HG03108 (cell line): Measurements from ENCODE around the gene WBP11.

Experiments
- ATAC-seq: cut with Tn5 transposase; IDR thresholded peaks from one replicate; pipeline ENCODE4 v1.9.1; 2021; ENCODE audit warnings: moderate library complexity; ENCODE audit not compliant: unreplicated experiment

WBP11 gene

GRCh38 chr12:14803011-14803829 lies at the start of gene WBP11, which contains the start of gene C12orf60:
WBP11 (minus strand) TSS chr12:14803478; CDS start chr12:14801383, 2,095 bp downstream.
C12orf60 (plus strand) TSS chr12:14803670; CDS start chr12:14822936, 19,266 bp downstream.
- peak; percentile 99 for ATAC-seq

GRCh38 chr12:14852880-14853279 lies 49.6 kb upstream of the WBP11 start:
- no peak for ATAC-seq

GRCh38 chr12:14850929-14851663 lies 47.8 kb upstream of the WBP11 start:
- ATAC-seq, result peak; percentile 62

GRCh38 chr12:14849661-14850060 lies 46.4 kb upstream of the WBP11 start:
- no peak for ATAC-seq

- ATAC-seq, result no peak
These were observed 43.8 kb upstream of the WBP11 start for GRCh38 chr12:14846876-14847580.

GRCh38 chr12:14846042-14846587 lies 42.8 kb upstream of the WBP11 start:
- ATAC-seq, result no peak

GRCh38 chr12:14845350-14845750 lies 42.1 kb upstream of the WBP11 start:
- ATAC-seq, result no peak

GRCh38 chr12:14844401-14844800 lies 41.1 kb upstream of the WBP11 start:
- ATAC-seq, result no peak

- ATAC-seq, result no peak
These were observed 40.2 kb upstream of the WBP11 start, which contains the start of gene ART4 for GRCh38 chr12:14843425-14843887. ART4 (minus strand) TSS chr12:14843526; CDS start chr12:14843113, 413 bp downstream.

GRCh38 chr12:14842315-14842714 lies 39.0 kb upstream of the WBP11 start:
- no peak for ATAC-seq

- no peak for ATAC-seq
These were observed 38.5 kb upstream of the WBP11 start for GRCh38 chr12:14841761-14842160.

GRCh38 chr12:14840616-14841015 lies 37.3 kb upstream of the WBP11 start:
- ATAC-seq, result no peak

- no peak for ATAC-seq
These were observed 36.0 kb upstream of the WBP11 start for GRCh38 chr12:14839262-14839661.

GRCh38 chr12:14836336-14837210 lies 33.3 kb upstream of the WBP11 start:
- no peak for ATAC-seq

- ATAC-seq, result no peak
These were observed 31.2 kb upstream of the WBP11 start for GRCh38 chr12:14834509-14834908.

- no peak for ATAC-seq
These were observed 30.7 kb upstream of the WBP11 start for GRCh38 chr12:14833952-14834351.

GRCh38 chr12:14833336-14833735 lies 30.1 kb upstream of the WBP11 start:
- ATAC-seq, result no peak

GRCh38 chr12:14828892-14829291 lies 25.6 kb upstream of the WBP11 start:
- ATAC-seq, result no peak

- no peak for ATAC-seq
These were observed 23.8 kb upstream of the WBP11 start for GRCh38 chr12:14827043-14827442.

GRCh38 chr12:14826491-14826890 lies 23.2 kb upstream of the WBP11 start:
- ATAC-seq, result no peak
